ENCODE measurements around the gene WDR62. TPM values are rescaled to one million over a fixed set of nuclear protein-coding genes. Genes with fewer than 3 reads are reported as not detected.

Gene WDR62
- total and polyA plus RNA-seq, 2 of the 8 experiments (the other 6 are each of a cell fraction or from before 2014, with no cell fraction given): 28.2 to 39.5 TPM

DNA sequence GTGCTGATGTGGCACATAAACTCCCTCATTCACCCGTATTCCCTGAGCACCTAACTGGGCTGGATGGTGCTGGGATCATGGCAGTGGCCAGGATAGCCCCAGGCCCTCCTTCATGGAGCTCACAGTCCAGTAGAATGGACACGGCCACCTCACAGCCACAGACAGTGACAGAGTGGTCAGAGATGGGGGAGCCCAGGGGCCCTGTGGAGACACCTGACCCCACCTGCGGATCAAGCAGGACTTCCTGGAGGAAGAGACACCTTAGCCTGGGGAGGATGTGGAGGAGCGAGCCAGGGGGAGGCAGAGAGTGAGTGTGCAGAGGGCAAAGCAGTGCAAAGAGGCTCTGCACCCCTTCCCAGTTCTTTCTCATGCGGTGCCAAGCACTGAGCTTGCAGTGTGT is 35.1 kb downstream of the WDR62 start:
- no peaks in the 10 kb centered on the region for H3K23me2 ChIP-seq (ENCODE audit: low read depth, low read length)
- ChIA-PET CTCF (ENCODE audit: partially characterized antibody) (no interaction called here), POLR2A (ENCODE audit: partially characterized antibody) (interaction anchor here (1.0 to 3.1 kb wide), 3 partner anchors 9 to 50 kb away, joined by 3 to 17 read pairs (median 9); partner anchors contain the start of gene CAPNS1)
- H3K56ac ChIP-seq (replicated peaks; ENCODE audit: insufficient read length, low read depth, low read length): no peak overlapping the region
- H2BK20ac ChIP-seq (ENCODE audit: low read length): no peak overlapping the region
- no peaks in the 10 kb centered on the region for H3K79me1 ChIP-seq (ENCODE audit: low read depth, low read length)
- no peak overlapping the region for H4K91ac ChIP-seq (replicated peaks; ENCODE audit: insufficient read length, low read length)
- no peak overlapping the region for H2BK12ac ChIP-seq (ENCODE audit: low read depth, low read length)
- peaks cover 2 to 16% of the 10 kb centered on the region in 2 experiments for H4K20me1 ChIP-seq (replicated peaks in 1 of 2; ENCODE audit: control insufficient read depth in 1 of 2, insufficient read depth in 2 of 2, low read length in 2 of 2)
- no peak overlapping the region for H4K5ac ChIP-seq (ENCODE audit: insufficient read length, low read depth, low read length)
- no peak overlapping the region for H2AK5ac ChIP-seq (ENCODE audit: low read depth, low read length)
- H3K14ac ChIP-seq (ENCODE audit: insufficient read length): no peak overlapping the region
- DNase-seq (ENCODE audit: low read depth in 1 of 2, low spot score in 2 of 2) (no peak), FAIRE-seq (no peak)
- no peak overlapping the region for H3K4me2 ChIP-seq (ENCODE audit: insufficient read depth in 1 of 2, low read depth in 2 of 2, low read length in 2 of 2)
- H4K8ac ChIP-seq (ENCODE audit: extremely low read depth, insufficient read depth, low read length): no peak overlapping the region
- no peak overlapping the region for H3K9ac ChIP-seq (replicated peaks in 1 of 4; ENCODE audit: extremely low read depth in 1 of 4, low read depth in 3 of 4, low read length in 3 of 4)
- H2BK120ac ChIP-seq (replicated peaks; ENCODE audit: low read depth, low read length): no peak overlapping the region
- peaks cover 27 to 75% (median 57%) of the 10 kb centered on the region in 4 experiments; a peak in 7 of 8 replicates for H3K36me3 ChIP-seq (ENCODE audit: control insufficient read depth in 2 of 4, insufficient read depth in 4 of 4, low read length in 3 of 4)
- H3K27ac ChIP-seq (ENCODE audit: low read depth, low read length): no peak overlapping the region
- no peak overlapping the region for H2AFZ ChIP-seq (ENCODE audit: low read length)
- no peak overlapping the region for H2BK5ac ChIP-seq (ENCODE audit: low read depth, low read length)
- H3K27me3 ChIP-seq (replicated peaks in 1 of 4; ENCODE audit: control insufficient read depth in 3 of 4, extremely low read depth in 1 of 4, insufficient read depth in 3 of 4, low read length in 3 of 4): no peaks in the 10 kb centered on the region
- no peaks in the 10 kb centered on the region for H3K4me1 ChIP-seq (replicated peaks in 1 of 4; ENCODE audit: control insufficient read depth in 3 of 4, insufficient read depth in 4 of 4, low read length in 3 of 4)
- 93% methylated on average over 5 of the region's 5 CpGs; no CpG with 5 or more reads in 1 of the 2 experiments for WGBS, 2 experiments (ENCODE audit: extremely low coverage in 1 of 2, insufficient coverage in 1 of 2, insufficient read length in 1 of 2, insufficient replicate concordance in 2 of 2, low coverage in 1 of 2, low lambda C conversion rate in 2 of 2, missing lambda C conversion rate in 1 of 2)
- H3K79me2 ChIP-seq (ENCODE audit: control insufficient read depth in 1 of 2, insufficient read depth in 2 of 2, low read length in 2 of 2): no peaks in the 10 kb centered on the region
- H3K4ac ChIP-seq (replicated peaks; ENCODE audit: insufficient read length, low read depth, low read length): no peak overlapping the region
- H3K23ac ChIP-seq (ENCODE audit: insufficient read length): no peak overlapping the region
- no peak overlapping the region for H2BK15ac ChIP-seq (ENCODE audit: low read length)
- H3K18ac ChIP-seq (ENCODE audit: extremely low read depth, low read length): no peak overlapping the region
- no peak overlapping the region for H3K4me3 ChIP-seq (ENCODE audit: extremely low read depth in 1 of 4, insufficient read depth in 2 of 4, low read depth in 3 of 4, low read length in 4 of 4)
- no peaks in the 10 kb centered on the region for H3K9me3 ChIP-seq (ENCODE audit: insufficient read depth in 2 of 2, low read depth in 1 of 2, low read length in 1 of 2)
- TF ChIP-seq SUZ12 (IDR thresholded peaks at IDR 0.05; ENCODE audit: low read length): no peak
- TF ChIP-seq CREB1 (IDR thresholded peaks at IDR 0.05): no peak
- no peak for TF ChIP-seq GTF2F1 (IDR thresholded peaks at IDR 0.05; ENCODE audit: borderline replicate concordance, low read depth, low read length)
- no peak for TF ChIP-seq POU5F1 (IDR thresholded peaks at IDR 0.05; ENCODE audit: low read depth, low read length)
- no peak for TF ChIP-seq CTBP2 (IDR thresholded peaks at IDR 0.05; ENCODE audit: borderline replicate concordance, insufficient read depth, insufficient read length, low read length)
- TF ChIP-seq SIRT6 (IDR thresholded peaks at IDR 0.05; ENCODE audit: low read length): no peak
- no peak for TF ChIP-seq HDAC6 (IDR thresholded peaks at IDR 0.05; ENCODE audit: low read depth, low read length)
- TF ChIP-seq EP300 (IDR thresholded peaks at IDR 0.05; ENCODE audit: borderline replicate concordance in 1 of 2, low read depth in 2 of 2, low read length in 2 of 2): no peak
- TF ChIP-seq NANOG (IDR thresholded peaks at IDR 0.05; ENCODE audit: insufficient read depth, low read depth, low read length, poor library complexity, severe bottlenecking): no peak
- no peak for TF ChIP-seq HDAC2 (IDR thresholded peaks at IDR 0.05; ENCODE audit: borderline replicate concordance in 1 of 2, low read depth in 2 of 2, low read length in 2 of 2)
- TF ChIP-seq ASH2L (IDR thresholded peaks at IDR 0.05; ENCODE audit: low read length): no peak
- no peak for TF ChIP-seq CEBPB (IDR thresholded peaks at IDR 0.05; ENCODE audit: low read depth, low read length)
- TF ChIP-seq NRF1 (IDR thresholded peaks at IDR 0.05; ENCODE audit: low read depth, low read length): no peak
- no peak for TF ChIP-seq RNF2 (IDR thresholded peaks at IDR 0.05; ENCODE audit: borderline replicate concordance, low read depth, low read length, missing control alignments, poor library complexity, severe bottlenecking)
